GM08714 (cell line): ENCODE measurements around the gene BEST2.

Experiments
- H3K4me3 ChIP-seq: fragments of 200-500 bp; sonication (Bioruptor generic); 2 replicates; pipeline ENCODE4 v1.5.1; 2014; ENCODE audit warnings: mild to moderate bottlenecking, low read length, inconsistent platforms
- ZNF274 ChIP-seq: IDR thresholded peaks from 2 replicates; pipeline ENCODE4 v1.6.1; 2012; ENCODE audit warnings: mild to moderate bottlenecking, low read depth, low read length

Gene BEST2

DNA sequence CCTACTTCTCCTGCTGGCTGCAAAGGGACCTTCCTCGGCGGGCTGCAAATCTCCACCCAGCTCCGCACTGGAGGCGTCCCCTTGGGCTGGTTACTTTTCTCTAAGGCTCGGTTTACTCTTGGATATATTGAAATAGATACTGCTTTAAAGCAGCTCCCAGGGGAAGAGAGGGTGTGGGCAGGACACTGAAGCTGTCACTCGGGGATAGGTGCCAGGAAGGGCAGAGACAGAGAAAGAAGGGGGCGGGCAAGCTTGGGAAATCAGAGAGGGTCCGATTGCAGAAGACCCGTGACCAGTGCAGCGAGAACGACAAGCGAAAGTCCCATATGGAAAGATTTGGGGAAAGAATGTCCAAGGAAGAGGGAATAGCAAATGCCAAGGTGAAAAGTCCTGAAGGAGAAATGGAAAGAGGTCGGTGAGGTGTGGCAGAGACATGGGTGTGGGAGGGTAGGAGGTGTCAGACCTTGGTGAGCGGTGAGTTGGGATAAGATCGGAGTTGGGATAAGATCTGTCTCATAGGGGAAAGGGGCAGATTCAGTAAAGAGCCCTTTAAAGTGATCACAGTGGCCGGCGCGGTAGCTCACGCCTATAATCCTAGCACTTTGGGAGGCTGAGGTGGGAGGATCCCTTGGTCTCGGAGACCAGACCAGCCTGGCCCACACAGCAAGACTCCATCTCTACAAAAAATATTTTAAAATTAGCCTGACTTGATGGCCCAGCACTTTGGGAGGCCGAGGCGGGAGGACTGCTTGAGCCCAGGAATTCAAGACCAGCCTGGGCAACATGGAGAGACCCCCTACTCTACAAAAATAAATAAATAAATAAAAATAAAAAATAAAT, 50.9 kb downstream of the BEST2 start:
- TF ChIP-seq ZNF274: no peak
- H3K4me3 ChIP-seq: peak overlapping the region; percentile 69; the same call in 1 of the 2 replicates

DNA sequence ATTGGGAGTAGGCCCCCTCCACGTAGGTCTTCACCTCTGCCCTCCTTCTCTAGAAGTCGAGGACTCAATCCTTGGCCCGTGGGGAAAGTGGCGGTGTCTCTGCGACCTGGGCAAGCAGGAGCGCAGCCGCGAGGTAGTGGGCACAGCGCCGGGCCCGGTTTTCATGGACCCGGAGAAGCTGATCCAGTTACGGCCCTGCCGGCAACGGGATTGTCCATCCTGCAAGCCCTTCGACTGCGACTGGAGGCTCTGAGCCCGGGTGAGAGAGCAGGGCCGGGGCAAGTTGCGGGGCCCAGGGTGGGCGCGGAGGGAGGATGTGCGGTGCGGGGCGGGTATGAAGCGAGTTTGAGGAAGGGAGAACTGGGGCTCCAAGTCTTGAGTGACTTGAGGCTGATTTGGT, 52.5 kb downstream of the BEST2 start:
- no peak overlapping the region for H3K4me3 ChIP-seq
- TF ChIP-seq ZNF274: no peak

DNA sequence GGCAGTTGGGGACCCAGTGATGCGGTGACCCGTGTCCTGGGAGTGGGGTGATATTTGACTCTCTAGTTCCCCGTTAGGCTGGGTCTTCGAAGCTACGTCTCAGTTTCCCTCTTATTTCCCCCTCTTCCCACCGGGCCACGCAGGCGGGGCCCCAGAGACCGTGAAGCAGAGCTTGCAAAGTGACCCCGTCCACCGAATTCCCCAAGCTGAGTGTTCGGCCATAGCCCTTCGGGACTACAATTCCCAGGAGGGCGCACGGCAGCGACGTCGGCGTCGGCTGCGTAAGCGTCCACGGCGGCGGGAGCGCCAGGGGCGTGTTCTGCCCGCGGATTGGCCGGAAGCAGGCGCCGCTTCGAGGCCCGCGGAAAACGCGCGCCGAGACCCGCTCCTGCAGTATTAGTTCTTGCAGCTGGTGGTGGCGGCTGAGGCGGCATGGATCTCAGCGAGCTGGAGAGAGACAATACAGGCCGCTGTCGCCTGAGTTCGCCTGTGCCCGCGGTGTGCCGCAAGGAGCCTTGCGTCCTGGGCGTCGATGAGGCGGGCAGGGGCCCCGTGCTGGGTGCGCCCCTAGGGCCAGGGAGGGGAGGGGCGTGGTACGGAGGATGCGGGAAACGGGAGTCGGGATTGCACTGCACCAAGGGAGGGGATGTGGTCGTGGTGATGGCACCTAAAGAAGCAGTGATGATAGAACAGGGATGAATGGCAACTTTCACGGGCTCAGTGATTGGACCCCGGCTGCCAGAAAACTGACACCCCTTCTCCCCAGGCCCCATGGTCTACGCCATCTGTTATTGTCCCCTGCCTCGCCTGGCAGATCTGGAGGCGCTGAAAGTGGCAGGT, 54.9 kb downstream of the BEST2 start, which contains the start of gene RNASEH2A:
RNASEH2A (plus strand) TSS at position 343 of the 840 bp plus-strand sequence; CDS start at position 433, 90 bp downstream.
- no peak for TF ChIP-seq ZNF274

More for the DNA sequence above, 54.9 kb downstream of the BEST2 start, which contains the start of gene RNASEH2A:
- peak within 1 kb of the TSS; percentile 73 for H3K4me3 ChIP-seq
